Measurements from ENCODE around the gene TRDMT1.

TRDMT1 gene

GRCh38 chr10:17241611-17242333, 40.3 kb upstream of the TRDMT1 start:
- no peak for DNase-seq (ENCODE audit: low spot score)
- TF ChIP-seq CTCF (IDR thresholded peaks at IDR 0.05; ENCODE audit: extremely low read depth, missing control alignments) = no peak

- TF ChIP-seq CTCF (IDR thresholded peaks at IDR 0.05; ENCODE audit: extremely low read depth, missing control alignments) = no peak
- DNase-seq (ENCODE audit: low spot score) = no peak
Observed at GRCh38 chr10:17240616-17241015, 39.1 kb upstream of the TRDMT1 start.

- no peak for TF ChIP-seq CTCF (IDR thresholded peaks at IDR 0.05; ENCODE audit: extremely low read depth, missing control alignments)
- no peak for DNase-seq (ENCODE audit: low spot score)
Observed at GRCh38 chr10:17240096-17240495, 38.6 kb upstream of the TRDMT1 start.

GRCh38 chr10:17239345-17240085, 38.0 kb upstream of the TRDMT1 start:
- DNase-seq (ENCODE audit: low spot score) = no peak
- no peak for TF ChIP-seq CTCF (IDR thresholded peaks at IDR 0.05; ENCODE audit: extremely low read depth, missing control alignments)

GRCh38 chr10:17238445-17239291, 37.2 kb upstream of the TRDMT1 start:
- TF ChIP-seq CTCF (IDR thresholded peaks at IDR 0.05; ENCODE audit: extremely low read depth, missing control alignments) = no peak
- no peak for DNase-seq (ENCODE audit: low spot score)

- no peak for TF ChIP-seq CTCF (IDR thresholded peaks at IDR 0.05; ENCODE audit: extremely low read depth, missing control alignments)
- DNase-seq (ENCODE audit: low spot score) = no peak
Observed at GRCh38 chr10:17237915-17238444, 36.5 kb upstream of the TRDMT1 start.
